Measurements from ENCODE around the gene EBLN1.
"Not testable (repeated sequence)": the region's sequence is repeated elsewhere in the genome, so short reads cannot be mapped to it uniquely, and the experiment has no call there.

The EBLN1 gene

DNA sequence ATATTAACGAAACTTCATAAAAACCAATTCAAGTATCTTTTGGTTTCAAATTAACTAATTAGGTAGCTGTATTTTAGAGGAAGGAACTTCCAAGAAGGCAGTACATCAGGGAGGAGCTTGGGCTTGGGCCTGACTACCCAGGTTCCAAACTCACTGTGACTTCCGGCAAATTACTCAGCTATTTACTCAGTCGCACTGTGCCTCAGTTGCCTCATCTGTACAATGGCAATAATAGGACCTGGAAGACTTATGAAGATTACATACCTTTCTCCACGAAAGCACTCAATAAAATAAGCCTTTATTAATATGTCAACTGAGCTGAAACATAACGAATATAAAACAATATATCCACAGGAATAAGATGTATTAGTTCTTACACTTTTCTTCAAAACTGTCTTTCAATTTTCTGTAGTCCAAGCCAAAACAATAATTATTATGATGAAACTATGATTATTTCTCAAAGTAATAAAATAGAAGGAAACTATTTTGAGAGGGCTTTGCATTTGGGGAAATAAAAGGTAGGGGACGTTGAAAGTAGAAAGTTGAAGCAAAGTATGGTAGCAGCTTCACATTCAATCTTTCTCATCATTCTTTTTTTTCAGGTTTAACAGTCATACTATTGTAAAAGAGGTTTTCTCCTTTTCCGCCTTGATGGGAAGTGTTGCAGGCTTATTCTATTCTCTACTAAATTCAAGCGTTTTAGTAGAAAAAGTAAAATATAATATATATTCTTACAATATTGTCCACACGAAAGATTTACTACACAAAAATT lies 10.5 kb upstream of the EBLN1 start:
- DNase-seq = no peak

DNA sequence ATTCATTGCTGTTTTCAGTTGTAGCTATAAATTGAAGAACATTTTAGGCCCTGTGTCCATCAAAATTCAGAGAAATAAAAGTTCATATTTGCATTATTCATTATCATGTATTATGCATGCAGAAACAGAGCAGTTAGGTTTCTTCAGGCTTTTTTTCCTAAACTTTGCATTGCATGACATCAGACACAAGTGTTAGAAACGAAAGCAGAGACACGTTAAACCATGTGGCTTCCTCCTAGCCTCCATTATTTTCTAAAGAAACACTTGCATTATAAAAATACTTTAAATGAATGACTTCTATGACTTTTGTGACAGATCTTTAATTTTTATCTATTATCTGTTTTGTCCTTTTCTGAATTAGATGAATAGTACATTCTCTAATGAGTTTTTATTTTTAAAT lies 8.8 kb upstream of the EBLN1 start:
- no peak for DNase-seq

DNA sequence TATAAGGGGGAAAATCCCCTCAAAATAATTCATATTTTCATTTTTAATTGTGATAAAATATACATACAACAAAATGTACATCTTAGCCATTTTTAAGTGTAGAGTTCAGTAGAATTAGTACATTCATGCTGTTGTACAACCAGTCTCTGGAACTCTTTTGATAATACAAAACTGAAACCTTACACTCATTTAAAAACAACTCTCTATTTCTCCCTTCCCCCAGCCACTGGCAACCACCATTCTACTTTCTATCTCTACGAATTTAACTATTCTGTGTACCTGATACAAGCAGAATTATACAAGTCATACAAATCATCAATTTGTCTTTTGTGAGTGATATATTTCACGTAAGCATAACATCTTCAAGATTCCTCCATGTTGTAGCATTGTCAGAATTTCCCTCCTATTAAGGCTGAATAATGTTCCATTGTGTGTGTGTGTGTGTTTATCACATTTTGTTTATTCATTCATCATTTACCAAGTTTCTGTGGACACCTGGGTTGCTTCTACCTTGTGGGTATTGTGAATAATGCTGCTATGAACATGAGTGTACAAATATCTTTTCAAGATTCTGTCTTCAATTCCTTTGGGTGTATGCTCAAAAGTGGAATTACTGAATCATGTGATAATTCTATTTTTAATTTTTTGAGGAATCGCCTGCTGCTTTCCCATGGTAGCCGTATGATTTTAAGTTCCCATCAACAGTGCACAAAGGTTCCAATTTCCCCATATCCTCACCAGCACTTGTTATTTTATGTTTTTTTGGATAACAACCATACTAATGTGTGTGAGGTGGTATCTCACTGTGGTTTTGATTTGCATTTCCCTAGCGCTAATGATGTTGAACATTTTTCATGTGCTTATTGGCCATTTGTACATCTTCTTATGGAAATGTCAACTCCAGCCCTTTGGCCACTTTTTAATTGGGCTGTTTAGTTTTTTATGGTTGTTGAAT lies 4.7 kb upstream of the EBLN1 start:
- DNase-seq = no peak

DNA sequence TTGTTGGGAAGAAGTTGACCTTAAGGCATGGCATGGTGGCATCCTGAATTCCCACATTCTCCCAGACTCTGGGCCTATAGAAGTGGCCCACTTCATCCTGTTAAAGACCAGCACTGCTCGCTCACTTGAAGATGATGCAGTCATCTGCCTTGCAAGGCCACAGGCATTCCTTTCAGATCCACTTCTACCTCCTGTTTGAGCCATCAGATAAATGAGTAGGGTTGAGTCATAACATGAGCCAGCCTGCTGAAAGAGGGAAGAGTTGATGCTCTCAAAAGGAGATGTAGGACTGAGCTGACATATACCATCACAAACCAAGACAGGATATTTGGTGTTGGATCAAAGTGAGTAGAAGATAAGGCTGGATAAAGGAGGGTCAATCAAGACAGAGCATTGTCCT lies 1.5 kb upstream of the EBLN1 start:
- DNase-seq = no peak

DNA sequence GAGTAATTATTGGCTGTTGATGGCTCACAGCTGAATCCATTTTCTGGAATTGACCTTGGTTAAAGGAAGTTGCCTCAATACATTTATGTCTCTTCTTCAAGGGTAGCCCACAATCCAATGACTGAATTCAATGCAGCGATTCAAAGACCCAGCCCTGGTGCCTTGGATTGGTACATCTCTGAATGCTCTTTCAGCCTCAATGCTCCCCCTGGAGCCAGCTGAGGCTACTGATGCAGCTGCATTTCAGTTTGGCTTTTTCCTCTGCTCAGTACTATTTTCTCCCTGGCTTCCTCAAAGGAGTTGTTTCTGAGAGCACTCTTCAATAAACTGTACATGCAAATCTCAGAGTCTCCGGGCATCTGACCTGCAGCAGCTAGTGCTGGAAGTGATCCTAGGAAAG lies 633 bp upstream of the EBLN1 start:
- DNase-seq = no peak

DNA sequence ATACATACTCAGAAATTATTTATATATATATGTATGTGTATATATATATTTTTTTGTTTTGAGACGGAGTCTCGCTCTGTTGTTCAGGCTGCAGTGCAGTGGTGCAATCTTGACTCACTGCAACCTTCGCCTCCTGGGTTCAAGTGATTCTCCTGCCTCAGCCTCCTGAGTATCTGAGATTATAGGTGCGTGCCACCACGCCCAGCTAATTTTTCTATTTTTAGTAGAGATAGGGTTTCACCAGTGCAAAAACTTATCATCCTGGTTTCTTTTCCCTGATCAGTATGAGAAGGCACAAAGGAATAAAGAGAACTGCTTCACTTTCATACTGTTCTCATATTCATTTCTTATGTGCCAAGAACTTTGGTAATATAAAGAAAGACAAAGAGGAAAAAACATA lies 731 bp downstream of the EBLN1 start:
- DNase-seq = not testable (repeated sequence)

DNA sequence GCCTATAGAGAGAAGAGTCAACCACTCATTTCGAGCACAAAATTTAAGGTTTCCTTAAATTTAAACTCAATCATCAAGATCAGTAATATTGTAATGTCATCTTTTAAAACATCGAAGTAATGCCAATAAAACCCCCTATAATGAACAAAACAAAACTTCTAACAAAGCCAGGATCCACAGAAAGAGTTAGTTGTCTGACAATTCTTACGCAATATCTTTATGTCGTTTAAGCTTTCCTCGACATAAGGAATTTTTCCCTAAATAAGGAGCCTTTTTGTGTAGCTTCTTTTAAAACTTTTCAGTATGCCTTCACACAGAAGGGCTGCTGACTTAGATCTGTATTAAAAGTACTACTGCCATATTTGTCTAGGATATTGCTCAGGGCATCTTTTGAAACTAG lies 7.5 kb downstream of the EBLN1 start:
- no peak for DNase-seq

DNA sequence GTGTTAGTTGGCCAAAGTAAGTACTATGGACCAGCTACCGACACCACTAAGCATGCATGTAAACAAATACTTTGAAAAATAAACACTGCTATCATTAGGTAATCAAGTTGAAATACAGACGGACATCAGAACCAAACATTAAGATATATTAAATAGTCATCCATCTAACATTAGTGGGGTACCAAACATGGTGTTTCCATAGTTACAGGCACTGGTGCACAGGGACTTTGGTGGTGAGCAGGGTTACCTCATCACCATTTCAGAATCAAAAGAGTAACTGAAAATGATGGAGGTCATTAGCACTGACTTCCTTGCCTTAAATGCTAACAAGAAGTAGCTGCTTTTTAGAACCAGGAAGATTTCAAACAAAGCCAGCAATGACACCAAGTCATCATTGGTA lies 23.9 kb downstream of the EBLN1 start:
- no peak for DNase-seq

DNA sequence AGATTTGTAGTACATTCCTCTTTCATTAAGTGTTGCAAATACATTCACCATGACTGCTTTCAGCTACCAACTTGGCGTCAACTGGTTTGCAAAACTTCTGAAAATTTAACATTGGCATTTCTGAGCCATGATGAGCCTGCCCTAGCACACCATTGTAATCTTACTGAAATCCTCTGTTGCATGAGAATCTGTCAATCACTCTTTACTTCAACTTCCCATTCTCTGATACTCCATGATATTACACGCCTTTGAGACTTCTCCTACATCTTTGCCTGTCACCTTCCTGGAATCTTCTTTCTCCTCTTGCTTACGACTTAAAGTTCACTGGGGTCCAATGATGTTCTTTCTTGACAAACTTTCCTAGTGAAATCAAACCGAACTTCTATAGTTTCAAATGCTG lies 32.2 kb downstream of the EBLN1 start:
- DNase-seq = no peak

DNA sequence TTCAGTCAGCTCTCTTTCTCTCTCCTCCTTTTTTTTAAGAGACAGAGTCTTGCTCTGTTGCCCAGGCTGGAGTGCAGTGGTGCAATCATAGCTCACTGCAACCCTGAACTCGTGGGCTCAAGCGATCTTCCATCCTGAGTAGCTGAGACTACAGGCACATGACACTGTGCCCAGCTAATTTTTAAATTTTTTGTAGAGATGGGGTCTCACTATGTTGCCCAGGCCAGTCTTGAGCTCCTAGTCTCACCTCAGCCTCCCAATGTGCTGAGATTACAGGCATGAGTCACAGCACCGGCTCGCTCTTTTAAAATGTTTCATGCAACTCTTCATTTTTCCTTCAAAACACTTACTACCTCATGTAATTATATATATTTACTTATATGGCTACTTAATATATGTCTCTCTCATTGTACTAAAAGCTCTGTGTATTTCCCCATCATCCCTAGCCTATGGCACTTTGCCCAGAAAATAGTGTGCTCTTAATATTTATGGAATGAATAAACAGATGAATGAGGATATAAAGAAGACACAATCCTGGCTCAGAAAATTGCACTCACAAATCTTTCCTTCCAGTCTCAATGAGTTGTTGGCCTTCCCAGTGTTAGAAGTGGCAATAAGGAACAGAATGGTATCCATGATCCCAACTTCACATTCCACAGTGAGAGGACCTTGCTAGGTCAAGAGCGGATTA lies 33.9 kb downstream of the EBLN1 start:
- DNase-seq = no peak

DNA sequence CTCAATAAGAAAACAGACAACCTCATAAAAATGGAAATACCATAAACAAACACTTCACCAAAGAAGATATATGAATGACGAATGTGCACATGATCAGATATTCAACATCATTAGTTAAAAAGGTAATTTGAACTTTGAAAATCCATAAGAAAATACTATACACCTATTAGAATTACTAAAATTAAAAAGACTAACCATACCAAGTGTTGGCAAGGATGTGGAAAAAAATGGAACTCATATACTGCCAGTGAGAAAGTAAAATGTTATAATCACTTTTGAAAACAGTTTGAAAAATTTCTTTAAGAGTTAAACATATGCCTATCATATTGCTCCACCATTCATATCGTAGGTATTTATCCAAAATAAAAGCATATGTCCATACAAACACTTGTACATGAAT lies 37.1 kb downstream of the EBLN1 start:
- DNase-seq = no peak

DNA sequence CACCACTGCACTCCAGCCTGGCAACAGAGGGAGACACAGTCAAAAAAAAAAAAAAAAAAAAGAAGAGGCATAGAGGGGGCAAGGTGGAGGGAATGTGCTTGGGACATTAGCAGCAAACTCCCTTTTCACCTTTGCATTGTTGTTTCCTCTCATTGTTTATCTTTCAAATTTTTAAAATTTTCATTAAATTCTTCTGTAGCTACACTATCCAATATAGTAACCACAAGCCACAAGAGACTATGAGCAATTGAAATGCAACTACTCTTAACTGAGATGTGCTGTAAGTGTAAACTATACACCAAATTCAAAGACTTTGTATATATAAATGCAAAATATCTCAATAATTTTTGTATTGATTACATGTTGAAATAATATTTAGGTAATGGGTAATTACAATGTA lies 43.4 kb downstream of the EBLN1 start:
- no peak for DNase-seq

DNA sequence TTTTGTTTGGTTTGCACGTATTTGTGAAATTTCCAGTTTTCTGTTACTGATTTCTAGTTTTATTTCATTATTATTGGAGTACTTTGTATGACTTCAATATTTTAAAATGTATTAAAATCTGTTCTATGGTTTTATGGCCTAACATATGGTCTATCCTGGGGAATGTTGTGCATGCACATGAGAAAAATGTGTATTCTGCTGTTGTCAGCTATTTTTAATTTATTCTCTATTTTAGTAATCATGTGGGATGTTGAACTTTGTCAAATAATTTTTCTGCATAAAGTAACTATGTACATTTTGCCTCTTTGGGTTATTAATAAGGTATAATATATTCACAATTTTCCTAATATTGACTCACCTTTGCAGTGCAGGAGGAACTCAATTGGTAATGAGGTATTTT lies 46.7 kb downstream of the EBLN1 start:
- DNase-seq = no peak

DNA sequence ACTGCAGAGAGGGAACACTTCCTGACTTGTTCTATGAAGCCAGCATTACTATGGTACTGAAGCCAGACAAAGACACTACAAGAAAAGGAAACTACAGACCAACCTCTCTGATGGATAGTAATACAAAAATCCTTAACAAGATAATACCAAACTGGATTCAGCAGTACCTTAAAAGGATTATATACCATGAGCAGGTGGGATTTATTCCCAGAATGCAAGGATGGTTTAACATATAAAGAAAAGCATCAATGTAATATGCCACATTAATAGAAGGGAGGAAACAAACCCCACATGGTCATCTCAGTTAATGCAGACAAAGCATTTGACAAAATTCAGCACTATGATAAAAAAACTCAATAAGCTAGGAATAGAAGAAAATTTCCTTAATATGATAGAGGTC lies 47.2 kb downstream of the EBLN1 start:
- no peak for DNase-seq

DNA sequence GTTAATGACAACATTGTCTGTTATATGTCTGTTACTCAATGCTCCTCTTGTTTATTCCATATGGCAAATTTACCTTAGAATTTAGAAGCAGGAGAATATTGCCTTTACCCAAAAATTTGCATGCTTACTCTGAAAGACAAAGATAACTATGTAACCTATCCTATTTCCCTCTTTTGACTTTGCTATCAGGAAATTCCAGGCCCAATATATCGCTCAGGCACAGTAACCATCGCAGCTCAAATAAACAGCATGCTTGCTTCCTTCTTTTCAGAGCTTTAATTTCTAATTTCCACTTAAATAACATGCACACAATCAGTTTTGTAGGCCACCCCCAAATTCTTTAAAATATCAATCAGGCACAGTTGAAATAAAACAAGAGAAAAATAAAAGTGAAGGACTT lies 57.8 kb downstream of the EBLN1 start:
- DNase-seq = no peak

DNA sequence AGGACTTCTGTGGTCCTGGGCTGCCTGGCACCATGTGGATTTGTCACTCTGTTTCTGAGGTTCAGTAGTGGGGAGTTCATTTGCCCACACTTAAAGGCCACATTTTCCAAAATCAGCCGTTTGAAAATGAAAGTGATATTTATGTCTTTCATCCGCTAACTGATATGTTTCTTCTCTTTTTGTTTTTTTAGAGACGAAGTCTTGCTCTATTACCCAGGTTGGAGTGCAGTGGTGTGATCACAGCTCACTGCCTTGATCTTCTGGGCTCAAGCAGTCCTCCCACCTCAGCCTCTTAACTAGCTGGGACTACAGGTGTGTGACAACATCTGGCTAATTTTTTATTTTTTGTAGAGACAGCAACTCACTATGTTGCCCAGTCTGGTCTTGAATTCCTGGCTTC lies 58.6 kb downstream of the EBLN1 start:
- no peak for DNase-seq
